Effector CD8-positive, alpha-beta T cell (primary cell): ENCODE measurements around the gene TMPRSS6.

Source experiments
- DNase-seq: peaks from one replicate; lab custom pipeline; 2025; lab: John Stamatoyannopoulos, UW

Gene TMPRSS6

GRCh38 chr22:37051391-37052385, 57.8 kb downstream of the TMPRSS6 start, which contains the start of gene KCTD17:
Gene KCTD17 (plus strand): TSS chr22:37051742. CDS start chr22:37051761, 19 bp downstream.
- DNase-seq, result peak; percentile 47

- no peak for DNase-seq
Measured at GRCh38 chr22:37050913-37051312, 58.6 kb downstream of the TMPRSS6 start.

GRCh38 chr22:37049224-37049623, 60.3 kb downstream of the TMPRSS6 start:
- no peak for DNase-seq

GRCh38 chr22:37048133-37048532, 61.4 kb downstream of the TMPRSS6 start:
- no peak for DNase-seq

GRCh38 chr22:37047006-37047405, 62.5 kb downstream of the TMPRSS6 start:
- DNase-seq, result no peak

GRCh38 chr22:37046589-37046988, 62.9 kb downstream of the TMPRSS6 start:
- no peak for DNase-seq

- no peak for DNase-seq
Measured at GRCh38 chr22:37045958-37046357, 63.6 kb downstream of the TMPRSS6 start.

GRCh38 chr22:37044634-37045625, 64.6 kb downstream of the TMPRSS6 start:
- no peak for DNase-seq

- no peak for DNase-seq
Measured at GRCh38 chr22:37043828-37044538, 65.5 kb downstream of the TMPRSS6 start.

- no peak for DNase-seq
Measured at GRCh38 chr22:37043209-37043827, 66.2 kb downstream of the TMPRSS6 start.

GRCh38 chr22:37039466-37039865, 70.0 kb downstream of the TMPRSS6 start:
- DNase-seq, result no peak

GRCh38 chr22:37037669-37038068, 71.8 kb downstream of the TMPRSS6 start:
- no peak for DNase-seq

- no peak for DNase-seq
Measured at GRCh38 chr22:37036655-37037377, 72.7 kb downstream of the TMPRSS6 start.

- DNase-seq, result no peak
Measured at GRCh38 chr22:37033605-37034430, 75.7 kb downstream of the TMPRSS6 start.

- DNase-seq, result no peak
Measured at GRCh38 chr22:37032535-37033460, 76.7 kb downstream of the TMPRSS6 start.

GRCh38 chr22:37032134-37032534, 77.4 kb downstream of the TMPRSS6 start:
- DNase-seq, result no peak

GRCh38 chr22:37030560-37031281, 78.8 kb downstream of the TMPRSS6 start:
- DNase-seq, result no peak
